CD4-positive, alpha-beta T cell treated with Interferon gamma for 1 hour (primary cell): Measurements from ENCODE around the gene MAX.
A peak's percentile ranks its signal among the peaks of the same experiment; 100 is the strongest.

Experiments
- DNase-seq: peaks from one replicate; pipeline ENCODE4 v3.0.0-alpha.2; 2020

The MAX gene

DNA sequence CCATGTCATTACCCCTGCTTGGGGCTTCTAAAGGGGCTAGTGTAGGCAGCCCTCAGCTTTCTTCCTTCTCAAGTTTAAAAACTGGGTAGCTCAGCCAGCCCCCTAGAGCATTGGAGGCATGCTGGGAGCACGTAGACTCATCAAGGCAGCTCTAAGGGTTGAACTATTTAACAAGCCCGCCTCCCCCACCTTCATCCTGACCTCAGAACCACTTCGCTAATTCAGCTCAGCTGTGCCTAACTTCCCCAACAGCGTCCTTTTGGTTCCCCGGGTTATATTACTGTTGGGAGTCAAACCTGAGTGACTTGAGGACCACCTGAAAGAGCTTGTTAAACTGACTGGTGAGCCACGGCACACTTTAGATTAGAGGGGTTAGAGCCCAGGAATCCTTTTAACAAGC is 30.1 kb downstream of the MAX start:
- DNase-seq: no peak

DNA sequence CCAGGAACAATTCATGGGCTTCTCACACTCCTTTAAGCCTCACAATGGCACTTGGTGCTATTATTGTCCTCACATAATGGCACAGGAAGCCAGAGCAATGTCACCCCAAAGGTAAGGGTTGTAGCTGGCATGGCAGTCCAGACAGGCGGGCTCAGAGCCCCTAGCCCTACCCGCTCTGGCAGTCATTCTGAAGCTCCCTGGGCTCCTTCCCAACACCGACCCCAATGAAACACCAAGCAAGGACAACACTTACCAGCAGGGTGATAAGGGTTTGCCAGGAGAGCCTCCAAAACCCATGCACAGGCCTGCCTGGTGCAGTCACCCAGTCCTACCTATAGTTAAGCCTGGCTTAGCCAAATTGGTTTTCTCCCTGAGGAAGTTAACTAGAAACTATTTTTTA is 30.8 kb downstream of the MAX start:
- no peak for DNase-seq

DNA sequence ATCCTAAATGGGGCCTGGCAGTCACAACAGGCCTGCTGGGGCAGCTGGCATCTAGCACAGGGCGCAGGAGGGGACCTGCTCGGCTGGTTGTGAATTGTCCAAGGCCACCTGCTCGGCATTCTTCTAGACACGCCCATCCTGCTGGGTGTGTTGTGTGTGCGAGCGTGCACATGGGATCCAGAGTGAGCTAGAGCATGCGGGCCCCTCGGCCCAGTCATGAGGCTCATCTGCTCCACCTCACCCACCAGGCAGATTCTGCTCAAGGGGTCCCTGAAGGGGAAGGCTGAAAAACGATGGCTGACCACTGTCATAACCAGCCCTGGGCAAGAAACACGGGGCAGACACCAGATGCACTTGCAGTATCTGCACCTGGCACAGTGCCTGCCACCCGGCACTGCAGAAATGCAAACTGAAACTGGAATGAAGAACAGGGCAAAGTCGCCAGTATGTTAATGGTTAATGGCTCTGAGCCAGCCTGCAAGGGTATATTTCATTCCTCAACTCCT is 31.8 kb downstream of the MAX start:
- no peak for DNase-seq

DNA sequence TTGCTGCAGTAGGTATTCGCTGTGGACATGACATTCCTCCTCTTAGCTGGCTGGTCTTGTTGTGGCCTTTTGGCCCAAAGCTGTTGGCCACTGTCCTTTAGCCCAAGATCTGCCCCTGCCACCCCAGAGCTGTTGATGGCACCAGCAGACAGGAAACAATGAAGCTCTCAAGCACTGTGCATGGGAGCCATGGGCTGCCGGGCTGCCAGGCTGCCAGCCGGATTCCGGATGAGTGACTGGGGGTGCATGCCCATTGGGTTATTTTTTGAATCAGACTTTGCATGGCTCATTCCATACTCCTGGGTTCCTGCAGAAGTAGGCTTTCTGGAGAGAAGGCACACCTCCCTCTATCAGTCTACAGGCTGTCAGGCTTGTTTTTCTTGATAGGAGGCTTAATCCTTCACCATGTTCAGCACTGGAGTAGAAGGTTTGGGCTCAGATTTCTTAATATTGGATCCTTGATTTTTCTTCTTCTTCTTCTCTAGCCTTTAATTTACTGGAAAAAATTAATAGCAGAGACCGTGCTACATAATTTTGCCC is 32.4 kb downstream of the MAX start:
- DNase-seq: no peak

DNA sequence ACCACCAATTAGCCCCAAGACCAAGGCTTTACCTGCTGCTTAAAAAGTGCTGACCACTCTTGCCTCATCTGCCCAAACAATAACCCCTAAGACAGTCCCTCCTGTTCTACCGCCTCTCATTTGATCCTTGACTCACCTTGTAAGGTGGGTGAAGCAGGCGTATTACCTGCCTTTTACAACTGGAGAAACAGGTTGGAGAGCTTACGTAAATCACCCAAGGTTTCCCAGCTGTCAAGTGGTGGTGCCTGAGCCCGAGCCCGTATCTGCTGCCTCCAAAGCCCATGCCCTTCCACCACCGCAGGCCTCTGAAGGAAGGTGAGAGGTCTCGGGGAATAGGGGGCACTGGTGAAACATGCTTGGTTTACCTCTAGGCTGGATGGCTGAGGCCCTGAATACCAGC is 36.6 kb downstream of the MAX start:
- DNase-seq: no peak

DNA sequence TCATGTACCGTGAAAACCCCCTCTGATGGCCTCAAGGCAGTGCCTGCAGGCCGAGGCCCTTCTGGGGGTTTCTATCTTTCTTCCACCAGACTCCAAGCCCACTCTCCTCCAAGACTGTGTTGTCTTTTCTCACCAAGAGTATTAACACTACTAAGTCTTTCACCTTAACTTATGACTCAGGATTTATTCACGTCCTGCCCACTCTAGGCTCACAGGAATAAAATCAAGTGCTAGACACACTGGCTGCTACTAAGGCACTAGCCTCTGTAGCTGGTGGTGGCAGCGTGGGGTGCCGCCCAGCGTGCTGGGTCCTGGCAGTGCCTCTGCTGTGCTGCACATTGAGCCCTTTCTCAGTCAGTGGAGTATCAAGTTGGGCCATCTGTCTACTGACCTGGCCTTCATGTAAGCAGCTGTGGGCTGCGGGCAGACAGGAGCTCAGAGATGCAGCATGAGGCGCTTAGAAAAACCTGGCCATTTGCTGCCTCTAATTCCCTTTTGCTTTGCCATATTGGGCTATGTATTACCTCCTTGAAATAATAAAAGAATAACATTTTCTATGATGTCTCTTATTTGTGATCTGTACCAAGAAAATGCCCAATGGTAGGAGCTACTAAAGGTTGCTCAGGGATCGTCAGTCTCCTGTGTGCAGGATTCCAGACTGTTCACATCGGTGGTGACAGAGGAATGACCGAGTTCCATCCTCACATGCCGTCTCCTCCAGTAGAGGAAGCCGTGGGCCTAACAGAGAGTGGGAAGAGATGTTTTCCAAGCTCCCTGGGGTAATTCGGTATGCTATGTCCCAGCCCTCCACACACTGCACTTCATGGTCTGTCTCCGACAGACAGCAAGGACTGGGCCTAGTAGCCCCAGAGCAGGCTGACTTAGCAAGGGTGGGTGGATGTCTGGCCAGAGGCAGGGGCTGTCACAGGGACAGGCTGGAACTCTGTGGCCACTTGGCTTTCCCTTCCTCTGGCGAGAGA is 39.9 kb downstream of the MAX start:
- DNase-seq: no peak

DNA sequence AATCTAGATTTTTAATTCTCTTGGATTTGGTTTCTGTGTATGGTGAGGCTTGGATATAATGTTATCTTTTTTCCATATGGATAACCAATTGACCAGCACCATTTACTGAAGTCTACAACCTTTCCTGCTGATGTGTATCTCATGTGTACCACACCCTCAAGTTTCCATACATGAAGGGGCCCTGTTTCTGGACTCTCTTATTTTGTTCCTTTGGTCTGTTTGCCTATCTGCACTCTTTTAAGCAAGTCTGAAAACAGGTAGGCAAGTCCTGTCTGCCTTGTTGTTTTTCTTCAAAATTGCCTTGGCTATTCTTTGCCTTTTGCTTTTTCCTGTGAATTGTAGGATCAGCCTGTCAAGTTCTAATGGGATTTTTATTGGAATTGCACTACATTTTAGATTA is 44.6 kb downstream of the MAX start:
- no peak for DNase-seq

DNA sequence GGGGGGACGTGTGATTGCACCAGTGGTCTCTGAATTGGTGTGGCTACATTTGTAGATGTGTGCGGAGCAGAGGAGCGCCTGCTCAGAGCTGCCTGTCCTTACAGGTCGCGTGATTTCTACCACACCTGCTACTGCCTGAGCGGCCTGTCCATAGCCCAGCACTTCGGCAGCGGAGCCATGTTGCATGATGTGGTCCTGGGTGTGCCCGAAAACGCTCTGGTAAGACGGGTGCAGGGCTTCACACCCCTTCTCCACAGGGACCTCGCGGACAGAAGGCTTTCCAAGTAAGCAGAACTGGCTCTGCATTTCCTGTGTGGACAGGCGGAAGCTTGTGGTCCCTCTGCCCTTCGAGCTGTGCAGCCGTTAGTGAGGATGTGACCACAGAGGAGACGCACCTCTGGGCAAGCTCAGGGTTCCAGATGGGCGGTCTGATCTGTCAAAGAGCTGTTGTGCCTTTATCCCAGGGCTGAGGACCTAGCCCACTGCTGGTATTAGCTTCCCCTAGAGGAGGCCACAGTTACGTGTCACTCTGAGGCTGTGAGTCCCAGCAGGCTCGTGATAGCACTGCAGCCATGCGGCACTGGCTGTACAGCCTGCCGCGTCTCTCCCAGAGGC is 47.7 kb downstream of the MAX start:
- DNase-seq: peak; percentile 25

DNA sequence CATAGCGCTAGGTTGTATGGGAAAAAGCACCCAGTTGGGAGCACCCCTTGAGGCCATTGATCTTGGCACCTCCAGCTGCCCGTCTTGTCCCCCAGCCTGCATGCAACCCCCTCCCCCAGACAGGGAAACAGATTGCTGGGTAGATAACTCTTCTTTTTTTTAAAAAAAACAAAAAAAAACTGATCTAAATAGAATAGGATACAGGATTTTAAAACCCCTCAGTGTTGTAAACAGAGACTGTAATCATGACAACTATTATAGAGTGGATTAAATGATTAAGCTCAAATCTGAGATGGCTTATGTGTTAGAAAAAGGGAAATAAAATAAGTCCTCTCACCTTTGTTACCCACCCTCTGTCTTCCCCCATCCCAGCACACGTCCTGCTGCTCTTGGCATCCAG is 48.9 kb downstream of the MAX start:
- DNase-seq: no peak

DNA sequence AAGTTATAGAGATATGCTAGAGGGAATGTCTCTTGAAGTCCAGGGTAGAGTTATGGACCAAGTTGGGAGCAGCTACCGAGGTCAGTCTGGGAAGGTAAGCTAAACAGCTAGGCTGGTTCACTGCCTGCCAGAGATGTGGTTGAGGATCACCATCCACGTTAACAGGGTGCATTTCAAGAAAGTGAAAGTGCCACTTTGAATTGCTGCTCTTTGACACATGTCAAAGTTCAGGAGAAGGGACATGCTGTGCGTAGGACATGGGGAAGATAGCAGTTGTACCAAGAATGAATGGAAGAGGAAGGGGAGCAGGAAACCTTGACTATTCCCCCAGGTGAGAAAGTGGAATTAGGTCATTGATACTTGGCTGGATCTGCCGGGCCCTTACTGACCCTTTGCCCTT is 49.5 kb downstream of the MAX start:
- DNase-seq: no peak

DNA sequence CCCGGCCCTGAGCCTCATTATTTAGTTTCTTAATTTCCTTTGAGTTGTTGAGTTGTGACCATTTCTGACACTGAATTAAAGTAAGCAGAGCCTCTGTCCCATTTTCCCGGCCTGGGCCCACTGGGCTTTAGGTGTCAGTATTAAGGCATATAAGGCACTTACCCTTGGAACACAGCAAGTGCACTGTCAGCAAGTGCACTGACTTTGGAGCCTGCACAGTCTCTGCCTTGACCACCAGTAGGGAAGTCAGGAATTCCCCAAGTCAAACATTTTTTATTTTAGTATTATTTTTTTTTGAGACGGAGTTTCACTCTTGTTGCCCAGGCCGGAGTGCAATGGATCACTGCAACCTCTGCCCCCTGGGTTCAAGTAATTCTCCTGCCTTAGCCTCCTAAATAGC is 56.6 kb downstream of the MAX start:
- no peak for DNase-seq

DNA sequence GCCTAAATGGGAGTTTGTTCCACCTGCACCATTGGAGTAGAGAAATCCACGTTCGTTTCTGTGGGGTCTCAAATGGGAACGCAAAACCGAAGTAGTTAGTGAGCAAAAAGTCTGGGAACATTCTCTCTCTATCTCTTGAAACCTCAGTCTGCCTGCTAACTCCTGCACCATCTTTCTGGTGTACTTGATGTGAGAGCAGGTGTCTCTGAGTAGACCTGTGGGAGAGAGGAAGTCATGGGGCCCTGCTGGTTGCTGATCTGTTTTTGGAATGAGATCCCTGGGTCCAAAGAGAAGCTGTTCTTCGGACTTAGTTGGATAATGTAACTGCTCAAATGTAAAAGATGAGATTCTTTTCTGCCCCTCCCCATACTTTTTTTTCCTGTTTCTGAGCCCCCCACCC is 57.3 kb downstream of the MAX start:
- DNase-seq: no peak

DNA sequence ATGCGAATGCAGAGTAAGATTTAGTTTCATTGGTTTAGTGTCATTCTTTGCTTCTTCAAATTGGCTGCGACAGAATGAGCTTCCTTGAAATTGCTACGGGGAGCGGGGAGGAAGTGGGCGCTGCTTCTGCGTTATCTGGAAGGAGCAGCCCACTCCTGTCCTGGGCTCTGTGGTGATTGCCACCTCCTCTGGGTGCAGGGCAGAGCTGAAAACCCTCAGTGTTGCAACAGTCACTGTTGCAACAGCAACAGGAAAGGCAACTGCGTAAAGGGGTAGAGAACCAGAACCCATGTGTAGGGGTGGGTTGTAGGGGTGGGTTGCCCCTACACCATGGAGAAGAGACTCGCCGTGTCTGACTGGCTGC is 57.7 kb downstream of the MAX start:
- DNase-seq: peak; percentile 47

DNA sequence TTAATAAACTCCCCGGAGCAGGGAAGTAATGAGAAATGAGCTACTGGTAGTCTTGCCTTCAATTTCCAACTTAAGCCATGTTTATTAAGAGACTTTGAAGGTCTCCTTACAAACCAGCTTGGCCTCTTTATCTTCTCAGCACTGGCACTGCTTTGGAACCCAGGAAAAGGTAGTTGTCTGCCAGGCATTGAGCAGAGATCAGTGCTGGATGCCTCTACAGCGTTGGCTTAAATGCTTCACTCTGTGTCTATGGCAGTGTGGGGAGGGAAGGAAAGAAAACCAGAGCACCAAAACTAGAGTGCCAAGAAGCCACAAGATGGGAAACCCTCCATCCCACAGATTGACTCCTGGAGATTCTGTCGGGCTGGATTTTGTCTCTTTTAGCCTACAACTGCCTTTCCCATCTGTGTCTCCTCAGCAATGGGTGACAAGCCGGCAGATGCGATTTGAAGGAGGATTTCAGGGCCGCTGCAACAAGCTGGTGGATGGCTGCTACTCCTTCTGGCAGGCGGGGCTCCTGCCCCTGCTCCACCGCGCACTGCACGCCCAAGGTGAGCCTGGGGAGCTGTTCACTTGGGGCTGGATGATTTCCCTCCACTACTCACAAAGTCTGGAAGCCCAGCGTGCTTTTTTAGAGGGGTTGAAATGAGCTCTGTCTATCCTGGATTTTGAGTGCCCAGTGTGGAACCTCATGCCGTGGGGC is 58.3 kb downstream of the MAX start:
- no peak for DNase-seq

DNA sequence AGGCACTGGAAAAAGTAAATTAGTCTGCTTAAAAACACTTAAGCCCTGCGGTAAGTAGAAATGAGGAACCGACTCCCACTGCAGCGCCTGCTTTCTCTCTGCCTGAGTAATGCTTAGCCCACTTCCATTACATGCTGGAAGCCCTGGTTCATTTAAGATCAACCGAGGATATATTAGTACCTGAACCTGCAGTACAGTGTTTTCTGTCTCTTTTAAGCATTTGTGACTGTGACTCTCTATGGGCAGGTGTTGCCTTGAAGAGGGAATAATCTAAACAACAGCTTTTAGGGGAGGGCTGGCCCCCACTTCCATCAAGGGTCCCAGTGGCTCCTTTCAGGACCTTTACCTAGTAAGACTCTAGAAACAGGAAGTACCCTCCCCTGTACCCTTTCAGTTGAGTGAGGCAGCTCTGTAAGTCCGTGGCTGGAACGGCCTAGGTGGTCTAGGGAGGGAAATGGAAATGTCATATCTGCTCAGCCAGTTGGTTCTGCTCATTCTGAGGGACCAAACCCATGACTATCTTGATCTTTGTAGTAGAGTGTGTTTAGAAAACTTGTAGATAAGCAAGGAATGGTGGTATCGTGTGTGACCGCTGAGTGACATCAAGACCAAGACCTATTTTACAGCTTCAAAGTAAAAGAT is 59.5 kb downstream of the MAX start:
- DNase-seq: peak; percentile 17

DNA sequence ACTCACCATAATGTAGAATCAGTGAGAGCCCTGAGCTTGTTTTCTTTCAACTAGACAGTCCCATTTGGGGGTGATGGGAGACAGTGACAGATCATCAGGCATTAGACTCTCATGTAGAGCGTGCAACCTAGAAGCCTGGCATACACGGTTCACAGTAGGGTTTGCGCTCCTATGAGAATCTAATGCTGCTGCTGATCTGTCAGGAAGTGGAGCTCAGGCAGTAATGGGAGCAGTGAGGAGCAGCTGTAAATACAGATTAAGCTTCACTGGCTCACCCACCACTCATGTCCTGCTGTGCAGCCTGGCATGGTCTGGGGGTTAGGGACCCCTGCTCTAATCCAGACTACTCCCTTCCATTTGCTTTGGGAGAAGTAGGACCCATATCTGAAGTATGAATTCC is 60.0 kb downstream of the MAX start:
- no peak for DNase-seq

DNA sequence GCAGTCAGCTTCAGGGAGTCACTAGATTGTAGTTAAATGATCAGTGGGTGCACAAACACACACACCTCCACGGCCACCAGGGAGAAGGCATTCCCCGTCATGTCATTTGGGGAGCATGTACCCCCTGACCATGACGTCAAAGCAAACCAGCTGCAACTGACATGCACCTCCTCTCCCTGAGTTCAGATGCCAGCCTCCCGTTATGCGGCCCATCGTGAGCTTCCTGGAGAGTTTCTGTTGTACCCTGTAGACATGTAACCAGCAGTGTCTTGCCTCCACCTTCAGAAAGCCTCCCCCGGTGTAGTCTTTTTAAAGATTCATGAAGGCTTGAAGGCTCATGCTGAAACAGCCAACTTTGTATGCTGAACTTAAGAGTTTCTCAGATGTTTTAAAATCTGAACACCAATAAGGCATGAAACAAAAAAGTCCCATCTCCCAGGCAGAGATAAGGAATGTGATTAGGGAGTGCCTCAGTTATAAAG is 60.8 kb downstream of the MAX start:
- no peak for DNase-seq

DNA sequence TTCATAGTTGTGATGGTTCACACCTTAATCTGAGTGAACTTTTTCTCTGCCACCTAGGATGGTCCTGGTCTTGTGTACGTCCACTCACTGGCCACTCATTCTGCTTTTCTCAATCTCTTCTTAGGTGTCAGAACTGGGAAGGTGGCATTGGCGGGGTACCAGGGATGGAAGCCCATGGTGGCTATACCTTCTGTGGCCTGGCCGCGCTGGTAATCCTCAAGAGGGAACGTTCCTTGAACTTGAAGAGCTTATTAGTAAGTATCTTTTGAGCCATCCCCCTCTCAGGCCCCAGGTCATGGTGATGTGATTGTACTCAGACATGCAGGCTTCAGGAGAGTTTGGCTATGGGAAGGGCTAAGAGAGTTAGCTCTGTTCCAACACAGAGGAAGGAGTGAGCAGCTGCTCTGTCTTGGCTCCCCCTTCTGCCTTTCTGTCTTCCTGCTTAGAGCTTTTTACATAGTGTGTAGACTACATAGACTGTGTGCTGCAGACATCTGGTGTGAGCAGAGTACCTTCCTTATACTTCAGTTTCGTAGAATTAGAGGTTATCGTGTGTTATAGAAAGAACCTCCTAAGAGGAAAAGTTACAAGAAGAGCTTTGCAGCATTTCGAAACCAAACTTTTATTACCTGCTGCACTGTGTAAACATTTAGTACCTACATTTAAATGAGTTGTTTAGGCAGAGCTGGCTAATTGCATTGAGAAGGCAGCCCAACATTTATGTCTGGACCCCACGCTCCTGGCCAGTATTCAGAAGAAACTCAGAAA is 61.5 kb downstream of the MAX start:
- no peak for DNase-seq

DNA sequence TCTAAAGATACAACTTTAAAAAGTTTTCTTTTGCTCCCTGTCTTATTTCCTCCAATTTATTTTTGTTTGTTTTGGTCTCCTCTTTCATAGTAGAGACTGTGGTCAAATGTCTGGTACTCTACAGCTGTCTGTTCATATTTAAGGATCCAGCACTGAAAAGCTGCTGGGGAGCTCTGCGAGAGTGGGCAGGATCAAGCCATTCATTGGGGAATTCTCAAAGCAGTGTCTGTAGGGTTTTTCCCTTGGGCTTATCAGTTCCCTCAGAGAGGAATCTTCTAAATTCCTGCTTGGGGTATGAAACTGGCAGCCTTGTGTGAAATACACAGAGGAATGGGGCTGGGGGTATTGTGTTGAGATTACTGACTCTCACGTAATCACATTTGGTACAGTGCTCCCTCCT is 63.4 kb downstream of the MAX start:
- DNase-seq: no peak

DNA sequence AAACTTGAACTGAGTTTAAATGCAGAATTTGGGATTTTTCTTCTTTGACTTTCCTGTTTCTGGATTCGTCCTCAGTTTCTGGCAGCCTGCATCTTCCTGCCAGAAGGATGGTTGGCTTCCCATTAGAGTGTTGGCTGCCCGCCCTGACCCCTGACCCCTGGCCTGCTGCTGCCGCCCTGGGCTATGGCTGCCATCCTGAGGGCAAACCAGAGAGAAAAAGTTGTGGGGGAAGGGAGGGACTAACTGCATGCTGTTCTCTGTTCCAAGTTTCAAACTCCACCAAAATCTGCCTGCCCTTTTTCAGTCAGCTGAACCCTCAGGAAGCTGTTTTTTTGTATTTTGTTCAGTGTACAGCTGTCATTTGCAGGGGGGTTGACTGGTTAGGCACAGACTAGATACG is 67.3 kb downstream of the MAX start:
- DNase-seq: no peak

DNA sequence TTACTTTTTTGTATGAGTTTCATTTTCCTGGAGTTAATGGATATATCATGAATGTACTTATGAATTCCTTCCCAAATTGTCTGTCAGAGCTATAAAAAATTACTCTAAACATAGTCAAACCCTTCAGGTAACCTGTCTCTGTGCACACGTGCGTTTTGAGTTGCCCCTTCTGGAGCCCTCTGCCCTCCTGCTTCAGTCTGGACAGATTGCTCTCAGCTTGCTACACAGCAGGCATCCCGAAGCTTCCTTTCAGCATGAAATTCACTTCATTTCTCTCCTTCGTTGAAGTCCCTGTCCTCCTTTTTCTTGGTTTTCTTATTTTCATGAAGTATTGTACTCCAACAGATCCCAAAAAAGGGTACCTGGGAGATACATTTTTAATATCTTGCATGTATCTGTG is 68.3 kb downstream of the MAX start:
- no peak for DNase-seq

DNA sequence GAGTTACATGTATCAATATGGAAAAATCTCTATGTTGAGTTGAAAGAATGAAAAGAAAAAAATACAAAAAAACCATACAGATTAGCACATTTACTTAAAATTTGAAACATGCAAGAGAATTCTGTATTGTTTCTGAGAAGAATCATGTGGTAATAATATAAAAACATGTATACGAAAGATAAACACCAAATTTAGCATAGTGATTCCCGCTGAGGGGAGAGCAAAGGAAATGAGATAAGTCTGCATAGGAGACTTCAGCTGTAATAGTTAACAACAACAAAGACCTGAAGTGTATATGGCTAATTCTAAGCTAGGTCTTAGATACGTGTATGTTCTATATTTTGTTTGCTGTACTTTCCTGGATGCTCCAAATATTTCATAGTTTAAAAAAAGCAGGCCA is 69.1 kb downstream of the MAX start:
- no peak for DNase-seq
